Tibial nerve (tissue), 3 donors: ENCODE results near the gene PCF11.

Source experiments
- POLR2A ChIP-seq, 2 donors: fragments of 450-650 bp; IDR thresholded peaks; one replicate each; pipeline ENCODE4 v1.6.1; 2017; ENCODE audit warnings: antibody characterized with exemption in 2 of 2, mild to moderate bottlenecking in 2 of 2, moderate library complexity in 2 of 2
- TF ChIP-seq, protein P1 (sequence below), 5 experiments: fragments of 200-600 bp in 3 of 5; fragments of 450-650 bp in 2 of 5; sonication (generic) in 3 of 5; IDR thresholded peaks; one replicate each; pipeline ENCODE4 v1.5.1; 2016 to 2019; ENCODE audit warnings: antibody characterized with exemption in 5 of 5, mild to moderate bottlenecking in 3 of 5, moderate library complexity in 2 of 5

GRCh38 chr11:83200035-83200434 is 43.1 kb downstream of the PCF11 start:
- no peak for TF ChIP-seq POLR2A (IDR thresholded peaks at IDR 0.05)
- TF ChIP-seq, protein P1, sequence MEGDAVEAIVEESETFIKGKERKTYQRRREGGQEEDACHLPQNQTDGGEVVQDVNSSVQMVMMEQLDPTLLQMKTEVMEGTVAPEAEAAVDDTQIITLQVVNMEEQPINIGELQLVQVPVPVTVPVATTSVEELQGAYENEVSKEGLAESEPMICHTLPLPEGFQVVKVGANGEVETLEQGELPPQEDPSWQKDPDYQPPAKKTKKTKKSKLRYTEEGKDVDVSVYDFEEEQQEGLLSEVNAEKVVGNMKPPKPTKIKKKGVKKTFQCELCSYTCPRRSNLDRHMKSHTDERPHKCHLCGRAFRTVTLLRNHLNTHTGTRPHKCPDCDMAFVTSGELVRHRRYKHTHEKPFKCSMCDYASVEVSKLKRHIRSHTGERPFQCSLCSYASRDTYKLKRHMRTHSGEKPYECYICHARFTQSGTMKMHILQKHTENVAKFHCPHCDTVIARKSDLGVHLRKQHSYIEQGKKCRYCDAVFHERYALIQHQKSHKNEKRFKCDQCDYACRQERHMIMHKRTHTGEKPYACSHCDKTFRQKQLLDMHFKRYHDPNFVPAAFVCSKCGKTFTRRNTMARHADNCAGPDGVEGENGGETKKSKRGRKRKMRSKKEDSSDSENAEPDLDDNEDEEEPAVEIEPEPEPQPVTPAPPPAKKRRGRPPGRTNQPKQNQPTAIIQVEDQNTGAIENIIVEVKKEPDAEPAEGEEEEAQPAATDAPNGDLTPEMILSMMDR (IDR thresholded peaks at IDR 0.05) = no peak
